Adrenal gland (tissue), 12 donors: ENCODE results near the gene JAZF1. TPM values are rescaled to one million over a fixed set of nuclear protein-coding genes. Genes with fewer than 3 reads are reported as not detected.
A peak's percentile ranks its signal among the peaks of the same experiment; 100 is the strongest.
"Not testable (repeated sequence)": the region's sequence is repeated elsewhere in the genome, so short reads cannot be mapped to it uniquely, and the experiment has no call there.

Experiments used
- DNase-seq, 7 donors: peaks; one replicate each; pipeline ENCODE4 v3.0.0-alpha.2; 2019 to 2020
- H3K27ac ChIP-seq, 5 donors: fragments of 200-600 bp; sonication (generic) in 4 of 5; 1 replicate in 3 of 5; 2 replicates in 2 of 5; pipeline versions ENCODE4 v1.5.1 to v1.8.0; 2016 to 2020; ENCODE audit warnings: mild to moderate bottlenecking in 1 of 5
- H3K27me3 ChIP-seq: fragments of 200-600 bp; 2 replicates; pipeline ENCODE4 v1.8.0; 2021
- H3K36me3 ChIP-seq, 2 donors: fragments of 200-600 bp; replicated peaks in 1 of 2; 1 replicate in 1 of 2; 2 replicates in 1 of 2; pipeline versions ENCODE4 v1.5.1 to v1.8.0; 2018 to 2022
- H3K4me1 ChIP-seq, 2 donors: fragments of 200-600 bp; replicated peaks in 1 of 2; 1 replicate in 1 of 2; 2 replicates in 1 of 2; pipeline versions ENCODE4 v1.5.1 to v1.8.0; 2018 to 2021
- H3K4me3 ChIP-seq, 4 donors: fragments of 200-600 bp; sonication (generic) in 3 of 4; one replicate each; pipeline ENCODE4 v1.5.1; 2016 to 2018
- H3K9me3 ChIP-seq, 3 donors: fragments of 200-600 bp; sonication (generic) in 1 of 3; replicated peaks in 1 of 3; 1 replicate in 2 of 3; 2 replicates in 1 of 3; pipeline versions ENCODE4 v1.5.1 to v1.8.0; 2016 to 2021
- POLR2A ChIP-seq, 2 donors: fragments of 450-650 bp; IDR thresholded peaks; one replicate each; pipeline ENCODE4 v1.6.1; 2017; ENCODE audit warnings: antibody characterized with exemption in 2 of 2, mild to moderate bottlenecking in 2 of 2, moderate library complexity in 1 of 2
- WGBS, 4 donors: extraction: QIAGEN DNeasy Blood & Tissue Kit in 2 of 4; methylation state at CpG; one replicate each; pipeline versions ENCODE4 v1.1.5 to v1.1.7; 2013 to 2017; 5-methylcytosine and 5-hydroxymethylcytosine counted together
- intact Hi-C, 2 donors: fragments of 100-400 bp; cut with DNase I; formaldehyde crosslinking; loops; one replicate each; pipeline versions ENCODE4 v1.14.1 to v1.15.0; 2022 to 2023
- polyA plus RNA-seq, 3 donors: library from polyadenylated mRNA; stranded (reverse); fragments of 200-250 nt in 2 of 3; fragments of 350-450 nt in 1 of 3; fragmentation: Illumina TruSeq in 1 of 3; extraction: RNeasy Lipid Tissue Mini Kit (QIAGEN cat#74804) in 1 of 3; gene quantifications; one replicate each; pipeline ENCODE4 v1.2.3, GENCODE V29; 2013 to 2014
- total RNA-seq, 9 donors: library from RNA; depleted of rRNA in 4 of 9; stranded (reverse); fragments of >200 nt in 4 of 9; fragments of 120-200 nt in 1 of 9; fragmentation: NEBNext Ultra II Directional in 1 of 9; extraction: Animal tissue kit (Norgen Biotek cat#: 25700) in 1 of 9; gene quantifications; one replicate each; pipeline versions ENCODE4 v1.1.0 to v1.2.4, GENCODE V29; 2013 to 2023
- TF ChIP-seq, protein P1 (sequence below), 6 experiments: fragments of 450-650 bp in 4 of 6; fragments of 200-600 bp in 2 of 6; sonication (generic) in 1 of 6; IDR thresholded peaks; 1 replicate in 5 of 6; 2 replicates in 1 of 6; pipeline versions ENCODE4 v1.5.1 to v1.8.0; 2016 to 2021; ENCODE audit warnings: antibody characterized with exemption in 6 of 6, mild to moderate bottlenecking in 2 of 6, moderate library complexity in 1 of 6
- donor health status: healthy with polysubstance abuse.
- donor health status: Bipolar disorder and iron deficiency.
- donor health status: DM: yes; HTN: yes; CAD: no.
- donor health status: DM: no; HTN: no; CAD: no.
- donor health status: DM: no; HTN: no; CAD: no.
- donor health status: DM: yes; HTN: yes; CAD: no.

Gene JAZF1
- total and polyA plus RNA-seq, 12 donors, result 18.5 to 192 (median 96.3) TPM

DNA sequence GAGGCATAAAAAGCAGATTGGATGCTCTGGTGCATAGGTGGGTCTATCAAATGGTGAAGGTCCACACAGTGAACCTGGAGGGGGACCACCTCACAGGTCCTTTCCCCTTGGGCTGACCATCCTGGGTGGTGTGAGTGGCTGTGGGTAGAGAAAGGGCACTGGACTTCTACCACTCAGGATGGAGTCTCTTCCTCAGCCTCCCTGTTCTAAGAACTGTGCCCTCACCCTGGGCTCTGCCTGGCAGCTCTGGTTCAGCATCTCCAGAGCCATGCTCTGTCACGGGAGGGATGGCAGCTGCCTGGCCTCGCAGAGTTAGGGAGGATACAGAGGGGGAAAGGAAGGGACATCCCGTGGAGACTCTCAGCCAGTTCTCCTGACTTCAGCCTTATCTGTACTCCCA lies 318.8 kb downstream of the JAZF1 start:
- H3K4me1 ChIP-seq, result peaks cover 4 to 14% of the 10 kb centered on the region in 2 donors
- TF ChIP-seq, protein P1, sequence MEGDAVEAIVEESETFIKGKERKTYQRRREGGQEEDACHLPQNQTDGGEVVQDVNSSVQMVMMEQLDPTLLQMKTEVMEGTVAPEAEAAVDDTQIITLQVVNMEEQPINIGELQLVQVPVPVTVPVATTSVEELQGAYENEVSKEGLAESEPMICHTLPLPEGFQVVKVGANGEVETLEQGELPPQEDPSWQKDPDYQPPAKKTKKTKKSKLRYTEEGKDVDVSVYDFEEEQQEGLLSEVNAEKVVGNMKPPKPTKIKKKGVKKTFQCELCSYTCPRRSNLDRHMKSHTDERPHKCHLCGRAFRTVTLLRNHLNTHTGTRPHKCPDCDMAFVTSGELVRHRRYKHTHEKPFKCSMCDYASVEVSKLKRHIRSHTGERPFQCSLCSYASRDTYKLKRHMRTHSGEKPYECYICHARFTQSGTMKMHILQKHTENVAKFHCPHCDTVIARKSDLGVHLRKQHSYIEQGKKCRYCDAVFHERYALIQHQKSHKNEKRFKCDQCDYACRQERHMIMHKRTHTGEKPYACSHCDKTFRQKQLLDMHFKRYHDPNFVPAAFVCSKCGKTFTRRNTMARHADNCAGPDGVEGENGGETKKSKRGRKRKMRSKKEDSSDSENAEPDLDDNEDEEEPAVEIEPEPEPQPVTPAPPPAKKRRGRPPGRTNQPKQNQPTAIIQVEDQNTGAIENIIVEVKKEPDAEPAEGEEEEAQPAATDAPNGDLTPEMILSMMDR (IDR thresholded peaks at IDR 0.05), result no peak
- no peak for TF ChIP-seq POLR2A (IDR thresholded peaks at IDR 0.05)
- WGBS, 4 donors, result 63 to 92% (median 80%) methylated on average over 3 of the region's 3 CpGs
- no peaks in the 10 kb centered on the region for H3K36me3 ChIP-seq
- H3K27me3 ChIP-seq, result no peaks in the 10 kb centered on the region
- no peak for DNase-seq
- intact Hi-C loops, result no loop called here
- peak overlapping the region in 3 of 5 donors; percentile 50 to 89 (median 81) for H3K27ac ChIP-seq
- peaks cover 0 to 3% (median 0%) of the 10 kb centered on the region in 3 donors for H3K9me3 ChIP-seq
- H3K4me3 ChIP-seq, result peak overlapping the region in 1 of 4 donors; percentile 49

DNA sequence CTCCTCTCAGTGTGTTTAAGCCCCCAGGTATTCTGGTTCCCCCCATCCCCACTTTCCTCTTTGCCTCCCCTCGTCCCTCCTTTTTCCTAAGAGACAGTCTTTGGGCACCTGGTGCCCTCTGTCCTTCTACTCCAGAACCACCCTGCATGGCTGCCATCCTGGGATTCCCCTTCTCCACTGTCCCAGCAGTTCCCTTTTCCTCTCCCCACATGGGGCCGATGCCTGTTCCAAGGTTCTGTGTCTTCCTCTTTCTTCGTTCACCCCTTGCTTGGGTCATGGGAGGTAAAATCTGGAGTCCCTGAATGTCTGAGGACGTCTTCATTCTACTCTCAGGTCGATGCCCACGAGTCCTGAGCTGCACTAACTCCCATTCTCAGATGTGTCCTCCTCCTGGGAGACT lies 319.8 kb downstream of the JAZF1 start:
- WGBS, 4 donors, result 71 to 80% (median 74%) methylated on average over 6 of the region's 6 CpGs
- no peak for DNase-seq
- no peaks in the 10 kb centered on the region for H3K36me3 ChIP-seq
- peaks cover 0 to 3% (median 0%) of the 10 kb centered on the region in 3 donors for H3K9me3 ChIP-seq
- no peak overlapping the region for H3K4me3 ChIP-seq
- TF ChIP-seq, protein P1 (IDR thresholded peaks at IDR 0.05), result no peak
- TF ChIP-seq POLR2A (IDR thresholded peaks at IDR 0.05), result no peak
- H3K27ac ChIP-seq, result peak overlapping the region in 1 of 5 donors; percentile 81
- peaks cover 4 to 14% of the 10 kb centered on the region in 2 donors for H3K4me1 ChIP-seq
- no peaks in the 10 kb centered on the region for H3K27me3 ChIP-seq
- intact Hi-C loops, result no loop called here

DNA sequence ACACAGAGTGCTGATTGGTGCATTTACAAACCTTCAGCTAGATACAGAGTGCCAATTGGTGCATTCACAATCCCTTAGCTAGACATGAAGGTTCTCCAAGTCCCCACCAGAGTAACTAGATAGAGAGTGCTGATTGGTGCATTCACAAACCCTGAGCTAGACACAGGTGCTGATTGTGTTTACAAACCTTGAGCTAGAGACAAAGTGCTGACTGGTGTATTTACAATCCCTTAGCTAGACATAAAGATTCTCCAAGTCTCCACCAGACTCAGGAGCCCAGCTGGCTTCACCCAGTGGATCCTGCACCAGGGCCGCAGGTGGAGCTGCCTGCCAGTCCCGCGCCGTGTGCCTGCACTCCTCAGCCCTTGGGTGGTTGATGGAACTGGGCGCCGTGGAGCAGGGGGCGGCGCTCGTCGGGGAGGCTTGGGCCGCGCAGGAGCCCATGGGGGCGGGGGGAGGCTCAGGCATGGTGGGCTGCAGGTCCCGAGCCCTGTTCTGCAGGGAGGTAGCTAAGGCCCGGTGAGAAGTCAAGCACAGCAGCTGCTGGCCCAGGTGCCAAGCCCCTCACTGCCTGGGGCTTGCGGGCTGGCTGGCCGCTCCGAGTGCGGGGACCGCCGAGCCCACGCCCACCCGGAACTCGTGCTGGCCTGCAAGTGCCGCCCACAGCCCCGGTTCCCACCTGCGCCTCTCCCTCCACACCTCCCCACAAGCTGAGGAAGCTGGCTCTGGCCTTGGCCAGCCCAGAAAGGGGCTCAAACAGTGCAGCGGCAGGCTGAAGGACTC lies 323.7 kb downstream of the JAZF1 start:
- H3K27me3 ChIP-seq, DNase-seq, H3K36me3 ChIP-seq, H3K4me3 ChIP-seq, H3K4me1 ChIP-seq, intact Hi-C loops, H3K9me3 ChIP-seq, H3K27ac ChIP-seq: not testable (repeated sequence)
- 66 to 100% (median 94%) methylated on average over 2 to 28 of the region's 28 CpGs for WGBS, 4 donors

DNA sequence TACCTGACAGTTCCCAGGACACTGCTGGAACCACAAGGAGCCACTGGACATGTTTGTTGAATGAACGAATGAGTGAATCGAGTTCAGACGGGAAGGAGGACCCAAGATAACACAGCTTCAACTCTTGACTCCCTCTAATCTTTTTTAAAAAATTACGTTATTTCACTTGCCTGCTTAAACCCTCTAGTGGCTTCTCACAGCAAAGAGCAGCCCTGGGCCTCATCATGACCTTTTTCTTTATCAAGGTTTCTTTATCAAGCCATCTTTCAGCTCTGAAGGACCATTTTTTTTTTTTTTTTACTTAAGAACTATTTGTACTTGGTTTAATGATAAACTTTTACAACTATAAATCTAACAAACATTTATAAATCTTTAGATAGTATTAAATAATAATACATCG lies 330.1 kb downstream of the JAZF1 start:
- H3K4me1 ChIP-seq, result peaks cover 0 to 6% of the 10 kb centered on the region in 2 donors
- H3K27me3 ChIP-seq, result no peaks in the 10 kb centered on the region
- intact Hi-C loops, result no loop called here
- H3K27ac ChIP-seq, result peak overlapping the region in 4 of 5 donors; percentile 4 to 66 (median 42)
- no peaks in the 10 kb centered on the region for H3K36me3 ChIP-seq
- peak in 4 of 7 donors; percentile 40 to 68 (median 62) for DNase-seq
- 49 to 65% (median 56%) methylated on average over 5 of the region's 5 CpGs for WGBS, 4 donors
- H3K9me3 ChIP-seq, result no peaks in the 10 kb centered on the region
- H3K4me3 ChIP-seq, result no peak overlapping the region
- TF ChIP-seq POLR2A (IDR thresholded peaks at IDR 0.05), result no peak
- TF ChIP-seq, protein P1 (IDR thresholded peaks at IDR 0.05), result peak in 5 of 6 experiments; percentile 15 to 47 (median 33)
